LNCaP clone FGC (cell line): ENCODE data around the gene ZNF26.
A peak's percentile ranks its signal among the peaks of the same experiment; 100 is the strongest.
"Not testable (repeated sequence)": the region's sequence is repeated elsewhere in the genome, so short reads cannot be mapped to it uniquely, and the experiment has no call there.

Experiments
- DNase-seq: peaks from one replicate; pipeline ENCODE4 v3.0.0-alpha.2; 2011; ENCODE audit warnings: low read depth
- H3K4me3 ChIP-seq: 2 replicates; pipeline ENCODE4 v1.5.1; 2011; ENCODE audit warnings: mild to moderate bottlenecking, low read depth, low read length, control low read depth
- TF ChIP-seq, protein P1 (sequence below): IDR thresholded peaks from 2 replicates; pipeline ENCODE4 v1.5.1; 2012; ENCODE audit warnings: mild to moderate bottlenecking; ENCODE audit not compliant: control insufficient read depth, insufficient read depth; ENCODE audit errors: extremely low read depth

ZNF26 gene

GRCh38 chr12:132952371-132953162 lies 33.6 kb upstream of the ZNF26 start:
- DNase-seq: no peak
- H3K4me3 ChIP-seq: no peak overlapping the region
- TF ChIP-seq, protein P1, sequence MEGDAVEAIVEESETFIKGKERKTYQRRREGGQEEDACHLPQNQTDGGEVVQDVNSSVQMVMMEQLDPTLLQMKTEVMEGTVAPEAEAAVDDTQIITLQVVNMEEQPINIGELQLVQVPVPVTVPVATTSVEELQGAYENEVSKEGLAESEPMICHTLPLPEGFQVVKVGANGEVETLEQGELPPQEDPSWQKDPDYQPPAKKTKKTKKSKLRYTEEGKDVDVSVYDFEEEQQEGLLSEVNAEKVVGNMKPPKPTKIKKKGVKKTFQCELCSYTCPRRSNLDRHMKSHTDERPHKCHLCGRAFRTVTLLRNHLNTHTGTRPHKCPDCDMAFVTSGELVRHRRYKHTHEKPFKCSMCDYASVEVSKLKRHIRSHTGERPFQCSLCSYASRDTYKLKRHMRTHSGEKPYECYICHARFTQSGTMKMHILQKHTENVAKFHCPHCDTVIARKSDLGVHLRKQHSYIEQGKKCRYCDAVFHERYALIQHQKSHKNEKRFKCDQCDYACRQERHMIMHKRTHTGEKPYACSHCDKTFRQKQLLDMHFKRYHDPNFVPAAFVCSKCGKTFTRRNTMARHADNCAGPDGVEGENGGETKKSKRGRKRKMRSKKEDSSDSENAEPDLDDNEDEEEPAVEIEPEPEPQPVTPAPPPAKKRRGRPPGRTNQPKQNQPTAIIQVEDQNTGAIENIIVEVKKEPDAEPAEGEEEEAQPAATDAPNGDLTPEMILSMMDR: no peak

- TF ChIP-seq, protein P1: no peak
- no peak for DNase-seq
- no peak overlapping the region for H3K4me3 ChIP-seq
These were observed 33.1 kb upstream of the ZNF26 start for GRCh38 chr12:132953163-132953425.

GRCh38 chr12:132953771-132954170 lies 32.4 kb upstream of the ZNF26 start:
- TF ChIP-seq, protein P1: no peak
- H3K4me3 ChIP-seq: no peak overlapping the region

DNA sequence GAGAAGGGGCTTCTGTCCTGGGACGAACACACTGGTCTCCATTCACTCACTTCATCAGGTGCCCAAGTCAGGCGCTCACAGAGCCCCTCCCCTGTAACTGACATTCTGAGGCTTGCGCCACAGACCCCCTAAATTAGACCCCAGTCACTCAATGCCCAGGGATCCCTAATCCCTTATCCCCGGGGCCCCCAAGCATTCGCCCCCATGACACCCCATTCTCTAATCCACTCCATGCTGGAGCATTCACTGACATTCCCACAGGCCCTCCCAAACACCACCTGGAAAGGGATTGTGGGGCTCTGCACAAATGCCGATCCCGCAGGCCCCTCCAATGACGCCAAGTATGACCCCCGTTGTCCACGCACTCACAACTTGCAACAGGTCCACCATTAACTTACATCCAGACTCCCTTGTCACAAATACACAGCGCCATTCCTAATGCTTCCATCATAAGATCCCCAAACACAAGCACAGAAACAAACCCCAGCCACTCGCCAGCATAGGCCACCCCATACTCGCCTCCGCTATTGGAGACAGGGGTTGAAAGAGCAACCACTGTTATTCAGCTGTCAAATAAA lies 31.6 kb upstream of the ZNF26 start:
- no peak for DNase-seq
- TF ChIP-seq, protein P1: no peak
- H3K4me3 ChIP-seq: peak overlapping the region; percentile 95

More at GRCh38 chr12:132953771-132954170, 32.4 kb upstream of the ZNF26 start:
- DNase-seq: no peak

DNA sequence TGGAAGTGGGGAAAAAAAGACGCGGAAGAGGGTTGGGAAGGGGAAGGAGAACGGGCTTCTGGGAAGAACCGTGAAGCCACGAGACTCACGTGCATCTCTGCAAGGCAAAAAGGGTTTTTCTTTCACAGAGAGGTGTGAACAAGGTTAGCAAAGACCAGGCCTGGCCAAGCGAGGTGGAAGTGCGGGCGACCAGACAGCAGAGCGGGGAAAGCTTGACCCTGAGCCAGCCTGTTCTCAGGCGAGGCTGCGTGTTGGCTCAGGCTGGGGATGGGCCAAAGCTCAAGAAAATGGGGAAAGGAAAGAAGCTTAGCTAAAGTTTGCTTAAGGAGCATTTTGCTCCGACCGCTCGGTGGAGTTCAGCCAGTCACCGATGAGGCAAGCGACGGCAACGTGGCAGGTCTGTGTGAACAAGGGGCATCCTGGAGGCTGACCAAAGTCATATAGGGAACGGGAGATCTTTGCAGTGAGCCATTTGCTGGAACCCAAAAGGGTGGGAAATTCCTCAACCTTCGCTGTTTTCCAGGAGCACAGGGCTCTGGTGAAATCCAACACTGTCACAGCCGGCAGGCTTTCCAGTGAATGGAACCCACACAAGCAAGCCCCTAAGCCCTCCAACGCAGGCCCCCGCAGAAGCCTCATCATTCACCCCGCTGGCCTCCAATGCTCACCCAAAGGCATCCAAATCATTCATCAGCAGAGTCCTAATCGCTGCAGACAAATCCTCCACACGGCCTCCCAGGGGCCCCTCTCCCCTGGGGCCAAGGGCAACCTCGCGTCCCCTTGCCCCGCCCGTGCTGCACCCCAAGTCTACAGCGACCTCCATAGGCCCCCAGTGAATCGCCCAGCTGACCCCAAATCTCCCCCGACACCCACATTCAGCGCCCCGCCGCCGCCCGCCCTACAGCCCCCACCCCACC lies 30.8 kb upstream of the ZNF26 start:
- H3K4me3 ChIP-seq: peak overlapping the region; percentile 95
- TF ChIP-seq, protein P1: no peak
- DNase-seq: peak; percentile 54

- TF ChIP-seq, protein P1: no peak
- peak within 1 kb of the TSS; percentile 95 for H3K4me3 ChIP-seq
- peak; percentile 67 for DNase-seq
These were observed 30.0 kb upstream of the ZNF26 start, which contains the start of gene ZNF605 for GRCh38 chr12:132956011-132956788. Gene ZNF605, minus strand, starts transcription at chr12:132956306. Its CDS starts 10,671 bp downstream, at chr12:132945635.

- not testable (repeated sequence) for DNase-seq, H3K4me3 ChIP-seq
These were observed 24.4 kb upstream of the ZNF26 start for GRCh38 chr12:132961790-132962189.

DNA sequence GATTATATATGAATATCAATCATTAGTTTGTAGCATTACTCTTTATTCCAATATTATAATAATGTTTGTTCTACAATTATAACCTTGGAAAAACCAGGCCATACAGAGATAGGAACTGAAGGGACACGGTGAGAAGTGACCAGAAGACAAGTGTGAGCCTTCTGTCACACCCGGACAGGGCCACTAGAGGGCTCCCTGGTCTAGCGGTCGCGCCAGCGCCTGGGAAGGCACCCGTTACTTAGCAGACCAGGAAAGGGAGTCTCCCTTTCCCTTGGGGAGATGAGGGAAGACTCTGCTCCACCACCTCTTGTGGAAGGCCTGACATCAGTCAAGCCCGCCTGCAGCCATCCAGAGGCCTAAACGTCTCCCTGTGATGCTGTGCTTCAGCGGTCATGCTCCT lies 22.2 kb upstream of the ZNF26 start:
- not testable (repeated sequence) for DNase-seq, H3K4me3 ChIP-seq
